Measurements from ENCODE around the gene EPSTI1.
"Not testable (repeated sequence)": the region's sequence is repeated elsewhere in the genome, so short reads cannot be mapped to it uniquely, and the experiment has no call there.

EPSTI1 gene

DNA sequence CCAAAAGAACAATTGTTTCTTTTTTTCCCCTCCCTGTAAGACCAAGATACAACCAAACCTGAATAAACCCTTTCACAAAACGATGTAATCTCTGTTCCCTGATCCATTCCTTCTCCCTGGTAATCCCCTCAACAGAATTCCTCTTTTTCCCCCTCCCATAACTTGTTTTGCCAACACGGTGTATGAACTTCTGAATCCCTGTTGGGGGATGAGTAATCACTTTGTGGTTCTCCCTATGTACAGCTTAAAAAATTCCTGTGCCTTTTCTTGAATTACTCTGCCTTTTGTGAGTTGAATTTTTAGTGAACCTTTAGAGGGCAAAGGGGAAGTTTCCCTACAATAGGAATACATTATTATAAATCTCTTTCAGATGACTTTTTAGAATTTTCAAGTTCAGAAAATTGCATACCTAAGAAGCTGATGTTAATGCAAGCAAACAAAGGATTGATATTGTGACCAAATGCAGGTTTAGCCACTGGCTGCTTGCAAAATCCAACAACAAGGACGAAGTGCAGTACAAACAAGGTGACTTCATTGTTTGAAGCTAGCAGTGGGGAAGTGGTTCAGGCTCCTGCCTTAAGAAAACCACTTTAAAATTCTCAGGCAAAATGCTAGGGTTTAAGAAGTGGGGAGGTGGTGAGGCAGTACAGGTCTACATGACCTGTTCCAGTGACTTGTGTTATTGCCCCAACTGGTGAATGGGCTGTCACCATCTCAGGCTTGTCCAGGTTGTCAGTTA lies 15.0 kb upstream of the EPSTI1 start:
- in situ Hi-C loops (cut with MboI; ENCODE audit: low sequenced_read_pairs): no loop called here

DNA sequence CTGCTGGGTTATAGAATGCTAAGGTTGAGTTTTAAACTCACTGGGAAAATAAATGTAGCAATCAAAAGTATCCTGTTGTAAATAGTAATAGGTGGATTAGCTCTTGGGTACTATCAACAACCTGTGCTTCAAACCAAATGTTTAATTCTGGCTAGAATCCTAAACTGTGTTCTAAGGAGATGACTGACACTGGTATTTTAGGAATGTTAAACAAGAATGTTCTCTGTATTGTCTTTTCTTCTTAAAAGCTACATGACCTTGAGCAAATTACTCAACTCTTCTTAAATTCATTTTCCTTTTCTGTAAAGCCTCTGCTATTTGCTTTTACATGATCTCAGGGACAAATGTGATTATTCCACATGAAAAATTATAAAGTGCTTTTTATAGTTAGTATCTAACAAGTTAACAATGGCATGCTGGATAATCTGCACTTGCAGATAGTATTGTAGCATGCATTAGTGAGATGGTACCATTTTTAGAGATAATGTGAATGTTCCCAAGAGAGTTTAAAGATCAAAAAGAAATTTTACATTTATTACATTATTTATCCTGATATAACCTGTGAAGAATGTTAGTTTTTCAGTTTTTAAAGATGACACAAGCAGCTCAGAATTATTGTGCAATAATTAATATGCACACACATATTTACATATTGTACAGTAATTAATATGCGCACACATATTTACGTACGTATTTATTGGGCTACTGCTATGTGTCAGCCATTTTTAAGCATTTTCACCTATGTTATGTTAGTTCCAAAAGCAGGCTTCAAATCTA lies 13.6 kb upstream of the EPSTI1 start:
- in situ Hi-C loops (cut with MboI; ENCODE audit: low sequenced_read_pairs): no loop called here

DNA sequence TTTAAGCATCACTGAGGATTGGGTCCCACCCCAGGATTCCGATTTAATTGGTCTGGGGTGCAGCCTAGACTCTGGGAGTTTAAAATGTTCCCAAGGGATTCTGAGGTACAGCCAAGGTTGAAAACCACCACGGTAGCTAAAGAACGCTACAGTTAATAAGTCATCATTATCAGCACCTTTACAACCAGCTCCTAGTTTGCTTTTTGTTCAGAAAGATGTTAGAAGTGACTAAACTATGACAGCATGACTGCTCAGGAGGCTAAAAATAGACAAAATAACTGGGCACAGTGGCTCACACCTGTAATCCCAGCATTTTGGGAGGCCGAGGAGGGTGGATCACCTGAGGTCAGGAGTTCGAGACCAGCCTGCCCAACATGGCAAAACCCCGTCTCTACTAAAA lies 11.7 kb upstream of the EPSTI1 start:
- in situ Hi-C loops (cut with MboI; ENCODE audit: low sequenced_read_pairs): no loop called here

DNA sequence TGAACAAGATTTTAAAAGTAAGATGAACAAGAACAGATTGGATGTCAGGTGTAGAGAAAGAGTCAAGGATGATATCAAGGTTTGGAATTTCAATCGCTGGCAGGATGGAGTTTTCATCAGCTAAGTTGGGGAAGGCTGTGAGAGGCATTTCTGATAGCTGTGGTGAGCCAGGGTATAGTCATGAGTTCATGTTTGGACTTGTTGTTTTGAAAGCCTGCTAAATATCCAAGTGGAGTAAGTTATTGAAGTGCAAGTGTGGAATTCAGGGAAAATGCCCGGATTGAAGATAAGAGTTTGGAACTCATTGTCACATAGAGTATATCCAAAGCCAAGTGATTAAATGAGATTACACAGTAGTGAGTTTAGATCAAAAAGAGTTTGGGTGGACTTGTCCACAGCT lies 11.0 kb upstream of the EPSTI1 start:
- in situ Hi-C loops (cut with MboI; ENCODE audit: low sequenced_read_pairs): no loop called here

DNA sequence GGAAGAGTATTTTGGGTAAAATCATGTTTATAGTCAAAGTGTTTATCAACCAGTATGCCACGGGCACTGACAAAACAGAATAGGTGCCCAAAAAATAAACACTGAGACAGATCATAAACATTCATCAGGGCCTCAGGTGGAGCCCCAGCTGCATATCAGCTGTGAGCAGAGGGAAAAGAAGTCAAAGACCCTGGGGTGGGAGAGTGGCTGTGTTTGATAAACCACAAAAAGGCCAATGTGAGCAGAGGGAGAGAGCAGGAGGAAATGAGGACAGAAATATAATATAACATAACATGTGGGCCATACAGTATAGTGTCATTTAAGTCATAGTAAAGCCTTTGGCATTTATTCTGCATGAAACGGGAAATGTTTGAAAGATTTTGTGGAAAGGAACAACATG lies 10.0 kb upstream of the EPSTI1 start:
- in situ Hi-C loops (cut with MboI; ENCODE audit: low sequenced_read_pairs): no loop called here

DNA sequence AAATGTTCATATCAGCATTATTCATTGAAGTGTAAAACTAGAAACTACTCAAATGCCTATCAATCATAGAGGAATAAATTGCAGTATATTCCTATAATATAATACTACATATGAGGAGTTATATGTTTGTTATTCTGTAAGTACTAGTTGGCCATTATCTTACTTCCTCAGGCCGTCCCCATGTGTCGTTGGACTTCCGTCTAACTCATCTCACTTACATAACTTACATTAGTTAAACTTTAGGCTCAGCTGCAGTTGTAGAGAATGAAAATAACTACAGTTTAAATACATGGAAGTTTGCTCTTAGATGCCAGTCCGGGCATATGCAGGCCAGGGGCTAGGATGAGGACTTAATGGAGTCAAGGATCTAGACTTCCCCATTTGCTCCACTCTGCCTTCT lies 8.6 kb upstream of the EPSTI1 start:
- in situ Hi-C loops (cut with MboI; ENCODE audit: low sequenced_read_pairs): no loop called here

DNA sequence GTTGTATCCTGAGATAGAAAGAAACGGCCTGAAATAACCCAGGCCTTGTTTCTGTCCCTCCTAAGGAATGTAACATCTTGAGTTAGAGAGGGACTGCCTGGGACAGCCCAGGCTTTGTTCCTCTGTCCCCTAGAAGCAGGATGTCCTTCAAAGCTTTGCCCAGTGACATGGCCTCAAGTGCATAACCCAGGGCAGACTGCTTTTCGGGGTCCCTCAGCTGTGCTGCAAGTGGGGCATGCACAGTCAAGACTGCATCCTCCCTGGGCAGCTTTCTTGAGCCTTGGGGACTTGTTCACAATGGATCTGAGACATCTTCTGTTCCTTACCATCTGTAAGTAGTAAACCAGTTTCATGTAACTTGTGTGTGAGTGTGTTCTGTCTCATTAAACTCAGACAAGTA lies 7.5 kb upstream of the EPSTI1 start:
- in situ Hi-C loops (cut with MboI; ENCODE audit: low sequenced_read_pairs): no loop called here

DNA sequence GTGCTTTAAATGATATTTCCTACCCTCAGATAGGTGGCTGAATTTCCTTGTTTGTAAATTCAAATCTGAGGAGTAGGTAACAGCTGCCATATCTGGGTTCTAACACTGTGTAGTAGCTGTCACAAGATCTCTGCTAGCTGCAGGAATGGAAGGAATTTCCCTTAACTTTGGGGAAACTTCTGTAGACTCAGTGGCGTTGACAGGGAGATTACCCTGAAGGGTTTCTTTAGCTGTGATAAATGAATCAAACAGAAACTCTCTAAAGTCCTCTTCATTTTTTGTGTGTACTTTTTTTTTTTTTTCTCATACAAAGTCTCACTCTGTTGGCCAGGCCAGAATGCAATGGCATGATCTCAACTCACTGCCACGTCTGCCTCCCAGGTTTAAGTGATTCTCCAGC lies 5.3 kb upstream of the EPSTI1 start:
- in situ Hi-C loops (cut with MboI; ENCODE audit: low sequenced_read_pairs): no loop called here

DNA sequence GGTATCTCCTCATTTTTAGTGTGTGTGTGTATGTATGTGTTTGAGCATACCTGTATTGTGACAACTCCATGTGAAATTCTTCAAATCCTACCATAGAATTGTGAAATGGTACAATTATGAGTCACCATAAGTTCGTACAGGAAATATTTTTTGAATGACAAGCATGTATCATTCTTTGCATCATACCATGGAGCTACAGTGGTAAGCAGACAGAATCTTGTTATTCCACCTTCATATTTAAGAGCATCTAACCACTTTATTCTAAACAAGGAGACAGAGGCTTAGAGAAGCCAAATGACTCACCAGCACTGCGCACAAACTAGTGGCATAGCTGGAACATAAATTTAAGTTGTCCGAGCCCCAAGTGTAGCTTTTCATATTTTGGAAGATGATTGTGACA lies 4.5 kb upstream of the EPSTI1 start:
- in situ Hi-C loops (cut with MboI; ENCODE audit: low sequenced_read_pairs): no loop called here

DNA sequence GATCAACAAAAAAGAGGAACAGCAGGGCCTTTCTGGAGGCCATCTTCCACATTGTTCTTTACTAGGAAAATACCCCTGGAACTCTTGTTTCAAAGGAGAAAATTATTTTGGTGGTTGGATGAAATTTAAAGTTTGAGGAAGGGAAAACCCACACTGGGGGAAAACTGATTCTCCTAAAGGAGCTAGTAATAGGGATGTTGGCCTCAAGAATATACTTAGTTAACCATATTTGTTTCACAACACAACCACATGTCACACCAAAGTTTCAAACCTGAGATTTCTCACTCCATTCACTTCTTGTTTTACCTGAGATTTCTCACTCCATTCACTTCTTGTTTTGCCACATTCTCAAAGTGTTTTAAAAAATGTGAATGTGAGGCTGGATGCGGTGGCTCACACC lies 2.8 kb upstream of the EPSTI1 start:
- in situ Hi-C loops (cut with MboI; ENCODE audit: low sequenced_read_pairs): no loop called here

DNA sequence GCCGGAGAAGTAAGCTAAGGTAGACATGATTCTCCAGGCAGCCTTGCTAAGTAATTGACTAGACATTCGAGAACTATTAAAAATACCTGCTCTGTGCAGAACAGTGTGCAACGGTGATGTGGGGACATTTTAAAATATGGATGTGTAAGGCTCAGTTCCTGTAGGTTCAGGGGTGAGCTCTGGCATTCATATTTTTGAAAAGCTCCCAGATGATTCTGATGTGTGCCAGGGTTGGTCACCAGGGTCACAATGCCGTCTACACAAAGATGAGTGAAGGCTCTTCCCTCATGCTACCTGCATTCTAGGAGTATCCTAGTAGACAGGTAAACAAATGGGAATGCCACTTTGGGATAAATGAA lies 702 bp upstream of the EPSTI1 start:
- in situ Hi-C loops (cut with MboI; ENCODE audit: low sequenced_read_pairs): no loop called here

DNA sequence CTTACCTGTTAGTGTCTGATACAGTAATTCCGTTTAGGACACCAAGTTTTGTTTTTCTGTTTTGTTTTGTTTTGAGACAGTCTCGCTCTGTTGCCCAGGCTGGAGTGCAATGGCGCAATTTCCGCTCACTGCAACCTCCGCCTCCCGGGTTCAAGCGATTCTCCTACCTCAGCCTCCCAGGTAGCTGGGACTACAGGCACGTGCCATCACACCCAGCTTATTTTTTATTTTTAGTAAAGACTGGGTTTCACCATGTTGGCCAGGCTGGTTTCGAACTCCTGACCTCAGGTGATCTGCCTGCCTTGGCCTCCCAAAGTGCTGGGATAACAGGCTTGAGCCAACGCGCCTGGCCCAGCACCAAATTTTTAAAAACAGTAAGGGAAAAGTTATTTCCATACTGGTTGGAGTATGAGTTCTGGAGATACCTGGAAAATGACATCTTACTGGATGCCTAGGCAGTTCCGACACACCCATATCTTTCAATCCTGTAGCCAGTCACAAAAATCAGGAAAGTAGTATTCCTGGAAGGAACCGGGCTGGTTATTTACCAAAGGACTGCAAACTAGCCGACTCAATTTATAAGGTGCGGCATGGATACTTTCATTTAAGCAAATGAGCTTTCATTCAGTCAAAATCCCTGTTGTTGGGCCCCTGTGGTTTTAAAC lies 676 bp downstream of the EPSTI1 start:
- in situ Hi-C loops (cut with MboI; ENCODE audit: low sequenced_read_pairs): not testable (repeated sequence)

DNA sequence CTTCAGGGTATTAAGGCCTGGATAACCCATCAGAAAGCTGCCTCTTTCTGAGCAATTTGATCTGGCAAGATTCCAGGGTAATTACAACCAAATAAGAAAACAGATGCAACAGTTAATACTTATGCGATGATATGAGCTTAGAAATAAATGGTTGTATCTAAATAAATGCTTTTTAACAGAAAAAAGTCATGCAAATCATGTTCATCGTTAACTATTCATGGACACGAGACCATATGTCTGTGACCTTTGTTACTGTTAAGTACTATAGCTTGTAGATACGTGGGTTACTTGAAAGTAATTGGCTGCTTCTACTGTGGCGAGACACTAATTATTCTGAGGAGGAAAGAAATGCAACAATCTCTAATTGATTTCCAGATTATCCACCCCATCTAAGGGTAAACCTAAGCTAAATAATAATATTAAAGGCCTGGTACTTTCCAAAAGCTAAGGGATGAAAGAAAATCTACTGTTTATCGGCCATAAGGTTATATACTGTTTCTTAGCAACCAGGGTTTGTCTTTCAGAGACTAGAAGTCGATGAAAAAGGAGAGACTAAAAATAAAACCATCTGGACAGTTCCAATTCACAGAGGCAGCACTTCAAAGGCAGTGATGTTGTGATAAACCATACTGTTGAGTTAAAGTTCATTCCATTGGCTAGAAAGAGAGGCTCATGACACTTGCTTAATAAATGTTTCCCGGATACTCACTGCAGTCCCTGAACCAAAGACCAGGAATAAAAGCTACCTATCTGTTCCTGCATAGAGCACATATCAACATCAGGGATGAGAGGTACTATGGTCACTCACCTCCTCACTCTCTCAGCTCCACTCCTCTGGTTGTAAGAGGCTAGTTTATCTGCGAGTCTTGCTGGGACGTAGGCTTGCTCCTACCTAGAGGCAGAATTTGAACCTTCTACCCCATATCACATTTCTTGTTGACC lies 1.5 kb downstream of the EPSTI1 start:
- in situ Hi-C loops (cut with MboI; ENCODE audit: low sequenced_read_pairs): no loop called here

DNA sequence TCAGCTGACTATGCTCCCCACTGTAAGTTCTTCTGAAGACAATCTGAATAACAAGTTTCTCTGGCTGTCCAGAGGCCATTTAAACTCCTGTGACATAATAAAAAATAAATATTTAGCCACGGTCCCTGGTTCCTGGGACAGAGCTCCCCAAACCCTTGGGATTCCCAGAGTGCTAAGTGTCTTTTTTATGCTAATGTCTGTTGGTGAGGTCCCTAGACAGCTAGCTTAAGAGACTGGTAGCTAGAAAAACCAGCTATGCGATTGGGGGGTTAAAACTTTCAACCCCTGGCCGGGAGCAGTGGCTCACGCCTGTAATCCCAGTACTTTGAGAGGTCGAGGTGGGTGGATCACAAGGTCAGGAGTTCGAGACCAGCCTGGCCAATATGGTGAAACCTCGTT lies 5.9 kb downstream of the EPSTI1 start:
- in situ Hi-C loops (cut with MboI; ENCODE audit: low sequenced_read_pairs): no loop called here

DNA sequence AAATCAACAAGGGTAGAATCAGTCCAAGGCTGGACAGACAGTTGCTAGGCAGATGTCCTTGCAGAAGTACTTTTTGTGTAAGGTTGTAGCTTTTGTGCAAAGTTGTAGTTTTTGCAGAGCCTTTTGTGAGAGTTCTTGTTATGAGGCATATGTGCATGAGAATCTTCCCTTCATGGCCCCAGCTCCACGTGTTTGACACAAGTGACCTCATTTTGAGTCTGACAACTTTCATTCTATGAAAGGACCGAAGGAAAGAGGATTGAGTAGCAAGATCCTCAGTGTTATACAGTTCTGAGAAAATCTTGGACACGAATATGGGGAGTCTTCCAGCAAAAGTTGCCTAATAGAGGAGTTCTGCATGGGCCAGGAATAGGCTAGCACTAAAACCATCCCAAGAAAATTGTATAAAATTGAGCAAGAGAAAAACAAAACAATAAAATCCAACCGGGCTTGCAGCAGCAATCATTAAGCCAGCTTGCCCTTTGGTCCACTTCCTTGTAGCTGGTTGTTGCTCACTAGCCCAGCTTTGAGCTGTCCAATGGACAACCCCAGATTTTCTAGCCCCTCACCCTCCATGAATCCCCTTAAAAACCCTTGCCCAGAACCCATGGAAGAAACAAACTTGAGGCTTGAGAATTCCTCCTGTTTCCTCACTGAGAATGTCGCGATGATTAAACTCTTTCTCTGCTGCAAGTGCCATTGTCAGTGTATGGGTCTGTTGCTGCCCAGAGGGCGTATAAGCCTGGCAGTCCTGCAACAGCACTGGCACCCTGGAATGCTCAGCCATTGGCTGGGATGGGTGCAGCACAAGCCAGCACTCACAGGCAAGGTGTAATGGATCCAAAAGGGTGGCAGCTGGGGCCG lies 6.5 kb downstream of the EPSTI1 start:
- in situ Hi-C loops (cut with MboI; ENCODE audit: low sequenced_read_pairs): no loop called here

DNA sequence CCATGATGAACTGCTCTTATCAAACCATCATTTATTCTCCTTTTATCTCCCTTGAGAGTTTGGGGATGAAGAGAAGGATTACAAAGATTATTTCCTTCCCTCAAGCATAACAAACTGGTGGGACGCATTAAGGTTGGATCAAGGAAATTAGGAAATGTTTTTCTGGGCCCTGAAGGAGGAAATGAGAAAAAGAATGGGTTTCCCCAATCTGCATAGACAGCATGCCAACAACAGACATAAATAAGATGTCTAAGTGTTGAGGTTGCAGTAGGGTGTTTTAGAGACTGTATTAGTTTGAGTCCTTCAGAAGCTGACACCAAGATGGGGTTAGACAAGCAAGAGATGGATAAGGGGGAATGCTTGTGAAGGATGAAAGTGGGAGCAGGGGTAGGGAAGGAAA lies 7.3 kb downstream of the EPSTI1 start:
- in situ Hi-C loops (cut with MboI; ENCODE audit: low sequenced_read_pairs): no loop called here

DNA sequence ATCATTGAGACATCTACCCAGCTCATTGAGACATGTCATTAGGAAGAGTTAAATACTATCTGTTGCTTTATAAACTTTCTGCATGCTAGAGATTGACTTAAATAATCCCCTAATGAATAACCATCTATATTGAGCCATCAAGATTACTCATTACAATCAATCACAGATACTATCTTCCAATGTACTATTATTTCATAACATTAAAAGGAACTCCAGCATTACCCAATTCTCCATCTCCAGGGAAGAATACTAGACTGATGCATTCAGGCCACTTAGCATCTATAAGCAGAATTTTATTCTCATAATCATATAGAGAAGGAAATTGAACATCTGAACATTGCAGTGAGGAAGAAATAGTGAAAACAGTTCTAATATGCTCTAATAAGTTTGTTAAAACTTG lies 8.0 kb downstream of the EPSTI1 start:
- in situ Hi-C loops (cut with MboI; ENCODE audit: low sequenced_read_pairs): no loop called here

DNA sequence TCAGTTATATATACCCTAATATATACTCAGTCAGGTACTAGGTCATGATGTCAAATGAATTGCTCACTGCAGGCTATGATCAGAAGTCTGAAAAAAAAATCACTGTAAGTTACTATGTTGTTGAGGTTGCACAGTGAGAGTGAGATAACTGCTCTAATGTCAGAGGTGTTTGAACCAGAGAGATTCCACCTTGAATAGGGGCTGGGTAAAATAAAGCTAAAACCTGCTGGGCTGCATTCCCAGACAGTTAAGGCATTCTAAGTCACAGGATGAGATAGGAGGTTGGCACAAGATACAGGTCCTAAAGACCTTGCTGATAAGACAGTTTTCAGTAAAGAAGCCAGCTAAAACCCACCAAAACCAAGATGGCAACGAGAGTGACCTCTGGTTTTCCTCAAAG lies 10.2 kb downstream of the EPSTI1 start:
- in situ Hi-C loops (cut with MboI; ENCODE audit: low sequenced_read_pairs): no loop called here

DNA sequence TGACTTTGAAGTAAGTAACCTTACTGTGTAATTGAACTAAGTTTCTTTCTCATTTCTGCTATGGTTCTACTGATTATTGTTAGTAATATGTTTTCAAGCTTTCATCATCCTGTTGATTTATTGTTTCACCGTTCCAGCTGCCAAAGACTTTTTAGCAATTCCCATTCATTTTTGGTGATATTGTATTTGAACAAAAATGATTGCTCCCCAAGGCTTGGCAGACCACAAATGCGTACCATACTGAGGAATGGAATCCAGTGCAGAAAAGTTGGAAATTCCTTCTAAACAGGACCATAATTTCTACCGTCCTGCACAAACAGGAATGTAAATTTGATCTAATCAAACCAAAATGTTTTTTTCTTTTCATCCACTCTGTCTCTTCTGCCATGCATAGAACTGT lies 10.7 kb downstream of the EPSTI1 start:
- in situ Hi-C loops (cut with MboI; ENCODE audit: low sequenced_read_pairs): no loop called here

DNA sequence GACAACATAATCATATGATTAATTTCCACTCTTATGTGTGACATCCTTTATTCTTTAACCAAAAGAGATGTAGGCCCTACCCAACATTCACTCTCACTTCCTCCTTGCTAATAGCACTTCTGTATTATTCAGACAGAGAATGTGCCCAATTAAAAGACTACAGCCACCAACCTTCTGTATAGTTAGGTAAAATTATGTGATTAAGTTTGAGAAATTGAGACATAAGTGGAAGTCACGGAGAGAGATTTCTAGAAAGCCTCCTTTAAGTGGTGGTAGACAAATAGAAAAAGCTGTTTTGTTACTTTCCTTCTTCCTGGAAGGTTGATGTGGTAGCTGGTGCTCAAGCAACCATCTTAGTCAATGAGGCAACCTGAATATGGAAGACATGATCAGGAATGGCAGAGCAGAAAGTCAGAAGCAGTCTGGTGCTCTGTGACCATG lies 14.8 kb downstream of the EPSTI1 start:
- in situ Hi-C loops (cut with MboI; ENCODE audit: low sequenced_read_pairs): no loop called here
